ENCODE results near the gene P4HA1.

The P4HA1 gene

DNA sequence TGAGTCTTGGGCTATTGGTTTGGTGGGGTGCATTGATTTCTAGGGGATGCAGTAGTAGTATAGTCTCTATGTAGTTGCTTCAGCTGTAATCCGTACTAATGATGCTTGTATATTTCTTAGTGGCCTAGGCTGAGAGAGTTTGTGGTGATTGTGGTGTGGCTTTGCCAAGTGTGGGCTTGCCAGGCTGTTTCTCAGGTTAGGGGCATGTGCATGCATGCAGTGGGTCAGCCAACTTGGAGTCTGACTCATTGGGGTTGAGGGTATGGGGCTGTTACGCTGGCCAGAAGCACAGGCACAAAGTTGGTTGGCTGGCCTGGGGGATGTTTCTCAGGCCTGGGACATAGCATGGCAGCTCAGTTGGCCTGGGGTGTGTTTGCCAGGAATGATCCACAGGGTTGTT lies 116.3 kb downstream of the P4HA1 start:
- TF ChIP-seq, protein P1, sequence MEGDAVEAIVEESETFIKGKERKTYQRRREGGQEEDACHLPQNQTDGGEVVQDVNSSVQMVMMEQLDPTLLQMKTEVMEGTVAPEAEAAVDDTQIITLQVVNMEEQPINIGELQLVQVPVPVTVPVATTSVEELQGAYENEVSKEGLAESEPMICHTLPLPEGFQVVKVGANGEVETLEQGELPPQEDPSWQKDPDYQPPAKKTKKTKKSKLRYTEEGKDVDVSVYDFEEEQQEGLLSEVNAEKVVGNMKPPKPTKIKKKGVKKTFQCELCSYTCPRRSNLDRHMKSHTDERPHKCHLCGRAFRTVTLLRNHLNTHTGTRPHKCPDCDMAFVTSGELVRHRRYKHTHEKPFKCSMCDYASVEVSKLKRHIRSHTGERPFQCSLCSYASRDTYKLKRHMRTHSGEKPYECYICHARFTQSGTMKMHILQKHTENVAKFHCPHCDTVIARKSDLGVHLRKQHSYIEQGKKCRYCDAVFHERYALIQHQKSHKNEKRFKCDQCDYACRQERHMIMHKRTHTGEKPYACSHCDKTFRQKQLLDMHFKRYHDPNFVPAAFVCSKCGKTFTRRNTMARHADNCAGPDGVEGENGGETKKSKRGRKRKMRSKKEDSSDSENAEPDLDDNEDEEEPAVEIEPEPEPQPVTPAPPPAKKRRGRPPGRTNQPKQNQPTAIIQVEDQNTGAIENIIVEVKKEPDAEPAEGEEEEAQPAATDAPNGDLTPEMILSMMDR (IDR thresholded peaks at IDR 0.05; ENCODE audit: insufficient read depth, low read length, poor library complexity, severe bottlenecking): no peak
- no peak overlapping the region for H3K4me3 ChIP-seq (replicated peaks; ENCODE audit: low read depth, low read length)
- H3K36me3 ChIP-seq (ENCODE audit: control insufficient read depth, insufficient read depth, low read length): no peaks in the 10 kb centered on the region
- no peak for DNase-seq (ENCODE audit: extremely low read depth, insufficient read length)
- no peaks in the 10 kb centered on the region for H3K27me3 ChIP-seq (replicated peaks; ENCODE audit: control insufficient read depth, insufficient read depth, low read length)

DNA sequence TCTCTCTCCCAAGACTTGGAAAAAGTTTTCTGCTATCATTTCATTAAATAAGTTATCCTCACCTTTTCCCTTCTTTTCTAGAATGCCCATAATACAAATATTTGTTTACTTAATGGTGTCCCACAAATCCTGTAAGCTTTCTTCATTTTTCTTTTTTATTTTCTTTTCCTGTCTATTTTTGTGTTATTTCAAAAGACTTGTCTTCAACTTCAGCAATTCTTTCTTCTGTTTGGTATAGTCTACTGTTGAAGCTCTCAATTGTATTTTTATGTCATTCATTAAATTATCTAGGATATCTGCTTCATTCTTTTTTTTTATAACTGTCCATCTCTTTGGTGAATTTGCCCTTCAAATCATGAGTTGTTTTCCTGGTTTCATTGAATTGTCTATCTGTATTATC lies 117.0 kb downstream of the P4HA1 start:
- no peaks in the 10 kb centered on the region for H3K27me3 ChIP-seq (replicated peaks; ENCODE audit: control insufficient read depth, insufficient read depth, low read length)
- DNase-seq (ENCODE audit: extremely low read depth, insufficient read length): no peak
- H3K36me3 ChIP-seq (ENCODE audit: control insufficient read depth, insufficient read depth, low read length): no peaks in the 10 kb centered on the region
- TF ChIP-seq, protein P1 (IDR thresholded peaks at IDR 0.05; ENCODE audit: insufficient read depth, low read length, poor library complexity, severe bottlenecking): no peak
- no peak overlapping the region for H3K4me3 ChIP-seq (replicated peaks; ENCODE audit: low read depth, low read length)

DNA sequence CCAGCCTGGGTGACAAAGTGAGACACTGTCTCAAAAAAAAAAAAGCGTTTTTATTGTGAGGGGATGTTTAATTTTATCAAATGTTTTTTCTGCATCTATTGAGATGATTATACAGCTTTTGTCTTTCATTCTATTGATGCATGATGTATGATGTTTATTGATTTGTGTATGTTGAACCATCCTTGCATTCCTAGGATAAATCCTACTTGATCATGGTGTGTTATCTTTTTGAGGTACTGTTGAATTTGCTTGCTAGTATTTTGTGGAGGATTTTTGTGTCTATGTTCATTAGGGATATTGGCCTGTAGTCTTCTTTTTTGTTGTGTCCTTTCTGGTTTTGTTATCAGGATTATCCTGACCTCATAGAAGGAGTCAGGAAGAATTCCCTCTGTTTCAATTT lies 119.8 kb downstream of the P4HA1 start:
- TF ChIP-seq, protein P1 (IDR thresholded peaks at IDR 0.05; ENCODE audit: insufficient read depth, low read length, poor library complexity, severe bottlenecking): no peak
- H3K36me3 ChIP-seq (ENCODE audit: control insufficient read depth, insufficient read depth, low read length): no peaks in the 10 kb centered on the region
- H3K4me3 ChIP-seq (replicated peaks; ENCODE audit: low read depth, low read length): no peak overlapping the region
- no peak for DNase-seq (ENCODE audit: extremely low read depth, insufficient read length)
- H3K27me3 ChIP-seq (replicated peaks; ENCODE audit: control insufficient read depth, insufficient read depth, low read length): no peaks in the 10 kb centered on the region
